A673 (cell line): ENCODE measurements around the gene BRINP2.

Source experiments
- CTCF ChIP-seq: fragments of 300-800, 200-600 bp; sonication (generic); conservative IDR thresholded peaks from 2 replicates; pipeline ENCODE4 v1.5.1; 2017; ENCODE audit warnings: low read depth, mild to moderate bottlenecking, antibody characterized with exemption, low read length, moderate library complexity, mixed read lengths
- EZH2 ChIP-seq: fragments of 200-600 bp; sonication (generic); IDR thresholded peaks from 2 replicates; pipeline ENCODE4 v1.6.1; 2017; ENCODE audit warnings: borderline replicate concordance, low read depth, mild to moderate bottlenecking, mixed read lengths, antibody characterized with exemption, low read length; ENCODE audit not compliant: poor library complexity, severe bottlenecking

- TF ChIP-seq EZH2 (no peak), CTCF (no peak)
Measured at GRCh38 chr1:177287270-177287669, 116.5 kb downstream of the BRINP2 start.
